Measurements from ENCODE around the gene ASMTL. TPM values are rescaled to one million over a fixed set of nuclear protein-coding genes. Genes with fewer than 3 reads are reported as not detected.
"Not testable (repeated sequence)": the region's sequence is repeated elsewhere in the genome, so short reads cannot be mapped to it uniquely, and the experiment has no call there.

The ASMTL gene
- total RNA-seq, 2 experiments from 2014 or later: 29.4 to 30.5 TPM

- Mint-ChIP-seq H3K4me3 (no peak overlapping the region), H3K36me3 (peaks cover 43% of the 10 kb centered on the region), H3K27me3 (no peaks in the 10 kb centered on the region), H3K9me3 (peaks cover 25% of the 10 kb centered on the region), H3K4me1 (no peaks in the 10 kb centered on the region), H3K27ac (no peak overlapping the region)
- DNase-seq: no peak
Measured at GRCh38 chrX:1418901-1419544, 33.7 kb downstream of the ASMTL start.

- no peaks in the 10 kb centered on the region for H3K4me1 Mint-ChIP-seq
- H3K36me3 Mint-ChIP-seq: peaks cover 44% of the 10 kb centered on the region
- peaks cover 17% of the 10 kb centered on the region for H3K9me3 Mint-ChIP-seq
- H3K27me3 Mint-ChIP-seq: no peaks in the 10 kb centered on the region
- no peak overlapping the region for H3K4me3 Mint-ChIP-seq
- DNase-seq: no peak
- H3K27ac Mint-ChIP-seq: no peak overlapping the region
Measured at GRCh38 chrX:1417921-1418771, 34.6 kb downstream of the ASMTL start.

GRCh38 chrX:1416965-1417760 is 35.5 kb downstream of the ASMTL start:
- Mint-ChIP-seq H3K4me1 (no peaks in the 10 kb centered on the region), H3K36me3 (peaks cover 39% of the 10 kb centered on the region), H3K27ac (no peak overlapping the region), H3K4me3 (no peak overlapping the region), H3K27me3 (no peaks in the 10 kb centered on the region), H3K9me3 (peaks cover 11% of the 10 kb centered on the region)
- no peak for DNase-seq

- peaks cover 5% of the 10 kb centered on the region for H3K9me3 Mint-ChIP-seq
- no peaks in the 10 kb centered on the region for H3K4me1 Mint-ChIP-seq
- H3K36me3 Mint-ChIP-seq: peaks cover 33% of the 10 kb centered on the region
- no peak overlapping the region for H3K27ac Mint-ChIP-seq
- H3K4me3 Mint-ChIP-seq: no peak overlapping the region
- DNase-seq: no peak
- H3K27me3 Mint-ChIP-seq: no peaks in the 10 kb centered on the region
Measured at GRCh38 chrX:1416327-1416784, 36.4 kb downstream of the ASMTL start.

GRCh38 chrX:1412551-1413161 is 40.1 kb downstream of the ASMTL start:
- peaks cover 24% of the 10 kb centered on the region for H3K36me3 Mint-ChIP-seq
- H3K27ac Mint-ChIP-seq: no peak overlapping the region
- no peak overlapping the region for H3K4me3 Mint-ChIP-seq
- no peaks in the 10 kb centered on the region for H3K9me3 Mint-ChIP-seq
- no peaks in the 10 kb centered on the region for H3K27me3 Mint-ChIP-seq
- no peak for DNase-seq
- no peaks in the 10 kb centered on the region for H3K4me1 Mint-ChIP-seq

- DNase-seq: no peak
- H3K27ac Mint-ChIP-seq: no peak overlapping the region
- no peak overlapping the region for H3K4me3 Mint-ChIP-seq
- no peaks in the 10 kb centered on the region for H3K4me1 Mint-ChIP-seq
- H3K9me3 Mint-ChIP-seq: no peaks in the 10 kb centered on the region
- H3K27me3 Mint-ChIP-seq: no peaks in the 10 kb centered on the region
- H3K36me3 Mint-ChIP-seq: peaks cover 24% of the 10 kb centered on the region
Measured at GRCh38 chrX:1411326-1411725, 41.4 kb downstream of the ASMTL start.

DNA sequence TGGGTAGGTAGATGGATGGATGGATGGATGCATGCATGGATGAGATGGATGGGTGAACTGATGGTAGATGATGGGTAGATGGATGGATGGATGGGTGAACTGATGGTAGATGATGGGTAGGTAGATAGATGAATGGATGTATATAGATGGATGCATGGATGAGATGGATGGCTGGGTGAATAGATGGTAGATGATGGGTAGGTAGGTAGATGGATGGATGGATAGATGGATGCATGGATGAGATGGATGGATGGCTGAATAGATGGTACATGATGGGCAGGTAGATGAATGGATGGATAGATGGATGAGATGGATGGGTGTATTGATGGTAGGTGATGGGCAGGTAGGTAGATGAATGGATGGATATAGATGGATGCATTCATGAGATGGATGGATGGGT is 45.7 kb downstream of the ASMTL start:
- peaks cover 7% of the 10 kb centered on the region for H3K36me3 Mint-ChIP-seq
- DNase-seq: no peak
- H3K4me3 Mint-ChIP-seq: no peak overlapping the region
- H3K9me3 Mint-ChIP-seq: no peaks in the 10 kb centered on the region
- no peaks in the 10 kb centered on the region for H3K4me1 Mint-ChIP-seq
- H3K27me3 Mint-ChIP-seq: no peaks in the 10 kb centered on the region
- no peak overlapping the region for H3K27ac Mint-ChIP-seq

GRCh38 chrX:1405769-1406168 is 46.9 kb downstream of the ASMTL start:
- H3K27me3 Mint-ChIP-seq, H3K36me3 Mint-ChIP-seq, H3K4me1 Mint-ChIP-seq, H3K4me3 Mint-ChIP-seq, H3K27ac Mint-ChIP-seq, H3K9me3 Mint-ChIP-seq, DNase-seq: not testable (repeated sequence)

- H3K27me3 Mint-ChIP-seq, H3K27ac Mint-ChIP-seq, DNase-seq, H3K36me3 Mint-ChIP-seq, H3K4me3 Mint-ChIP-seq, H3K4me1 Mint-ChIP-seq, H3K9me3 Mint-ChIP-seq: not testable (repeated sequence)
Measured at GRCh38 chrX:1403867-1404266, 48.8 kb downstream of the ASMTL start.

GRCh38 chrX:1403228-1403627 is 49.5 kb downstream of the ASMTL start:
- H3K27me3 Mint-ChIP-seq: no peaks in the 10 kb centered on the region
- DNase-seq: no peak

GRCh38 chrX:1401611-1402430 is 50.9 kb downstream of the ASMTL start:
- H3K9me3 Mint-ChIP-seq: no peaks in the 10 kb centered on the region
- H3K4me3 Mint-ChIP-seq: no peak overlapping the region
- H3K36me3 Mint-ChIP-seq: no peaks in the 10 kb centered on the region
- no peaks in the 10 kb centered on the region for H3K27me3 Mint-ChIP-seq
- H3K4me1 Mint-ChIP-seq: no peaks in the 10 kb centered on the region
- no peak for DNase-seq
- H3K27ac Mint-ChIP-seq: no peak overlapping the region

More at GRCh38 chrX:1403228-1403627, 49.5 kb downstream of the ASMTL start:
- H3K27ac Mint-ChIP-seq: no peak overlapping the region
- no peaks in the 10 kb centered on the region for H3K9me3 Mint-ChIP-seq
- no peak overlapping the region for H3K4me3 Mint-ChIP-seq
- H3K36me3 Mint-ChIP-seq: no peaks in the 10 kb centered on the region
- no peaks in the 10 kb centered on the region for H3K4me1 Mint-ChIP-seq

- Mint-ChIP-seq H3K27me3 (no peaks in the 10 kb centered on the region), H3K4me3 (no peak overlapping the region), H3K27ac (no peak overlapping the region), H3K36me3 (peaks cover 5% of the 10 kb centered on the region), H3K4me1 (no peaks in the 10 kb centered on the region), H3K9me3 (no peaks in the 10 kb centered on the region)
- no peak for DNase-seq
Measured at GRCh38 chrX:1400742-1401471, 51.8 kb downstream of the ASMTL start.

- no peak overlapping the region for H3K4me3 Mint-ChIP-seq
- H3K9me3 Mint-ChIP-seq: no peaks in the 10 kb centered on the region
- H3K27me3 Mint-ChIP-seq: no peaks in the 10 kb centered on the region
- no peak overlapping the region for H3K27ac Mint-ChIP-seq
- H3K4me1 Mint-ChIP-seq: peaks cover 7% of the 10 kb centered on the region
- no peak for DNase-seq
- H3K36me3 Mint-ChIP-seq: peaks cover 13% of the 10 kb centered on the region
Measured at GRCh38 chrX:1400049-1400448, 52.7 kb downstream of the ASMTL start.

Measured in activated naive CD8-positive, alpha-beta T cell treated with anti-CD3 and anti-CD28 coated beads for 36 hours (primary cell).